HL-60 (cell line): ENCODE data around the gene SETD7.

ENCODE experiments used
- DNase-seq, 2 experiments: peaks; one replicate each; pipeline ENCODE4 v3.0.0-alpha.2; 2010 to 2020; ENCODE audit warnings: low read depth in 1 of 2, low spot score in 1 of 2
- H3K27ac ChIP-seq: fragments of 250-450 bp; sonication (Bioruptor Pico); replicated peaks from 2 replicates; pipeline ENCODE4 v1.5.1; 2020; ENCODE audit warnings: mild to moderate bottlenecking, moderate library complexity
- H3K27me3 ChIP-seq: fragments of 250-450 bp; sonication (Bioruptor Pico); 2 replicates; pipeline ENCODE4 v1.5.1; 2021; ENCODE audit warnings: mild to moderate bottlenecking, moderate library complexity; ENCODE audit not compliant: insufficient read depth, poor library complexity, severe bottlenecking
- H3K4me3 ChIP-seq: replicated peaks from 2 replicates; pipeline ENCODE4 v1.5.1; 2011; ENCODE audit warnings: mild to moderate bottlenecking, control low read depth, low read length; ENCODE audit not compliant: insufficient read depth
- CTCF ChIP-seq: IDR thresholded peaks from one replicate; pipeline ENCODE4 v1.5.1; 2011; ENCODE audit warnings: low read length, control low read depth, inconsistent platforms; ENCODE audit not compliant: insufficient read depth
- GABPA ChIP-seq: IDR thresholded peaks from 2 replicates; pipeline ENCODE4 v1.6.1; 2012; ENCODE audit warnings: low read depth
- POLR2AphosphoS5 ChIP-seq: IDR thresholded peaks from 2 replicates; pipeline ENCODE4 v1.6.1; 2012; ENCODE audit warnings: low read depth
- REST ChIP-seq: IDR thresholded peaks from 2 replicates; pipeline ENCODE4 v1.6.1; 2012; ENCODE audit warnings: low read depth; ENCODE audit not compliant: insufficient replicate concordance
- SPI1 ChIP-seq: IDR thresholded peaks from 2 replicates; pipeline ENCODE4 v1.6.1; 2012; ENCODE audit warnings: low read depth, mild to moderate bottlenecking, borderline replicate concordance

SETD7 gene

GRCh38 chr4:139454111-139455045, 101.6 kb downstream of the SETD7 start, which contains the start of gene RAB33B:
TSS of gene RAB33B (plus strand) at chr4:139454121. CDS start at chr4:139454196, 75 bp downstream.
- peak within 1 kb of the TSS; percentile 100 for H3K4me3 ChIP-seq
- no peak for TF ChIP-seq CTCF
- no peak for TF ChIP-seq REST
- DNase-seq: no peak
- H3K27ac ChIP-seq: peak within 1 kb of the TSS; percentile 90
- H3K27me3 ChIP-seq: no peaks in the 10 kb centered on the region

- TF ChIP-seq POLR2AphosphoS5 (peak; percentile 93), GABPA (no peak), REST (peak; percentile 37), CTCF (no peak), SPI1 (peak; percentile 43; the same call in 1 of the 2 replicates)
- peak; percentile 91 to 99 for DNase-seq
- H3K4me3 ChIP-seq: peak overlapping the region; percentile 100
- no peaks in the 10 kb centered on the region for H3K27me3 ChIP-seq
- peak overlapping the region; percentile 90 for H3K27ac ChIP-seq
These were observed 102.5 kb downstream of the SETD7 start for GRCh38 chr4:139453371-139454110.

GRCh38 chr4:139453041-139453370, 103.0 kb downstream of the SETD7 start:
- peak; percentile 47 to 83 for DNase-seq
- peak; percentile 19 for TF ChIP-seq CTCF
- TF ChIP-seq SPI1: no peak
- H3K4me3 ChIP-seq: peak overlapping the region; percentile 100
- peak overlapping the region; percentile 90 for H3K27ac ChIP-seq
- no peaks in the 10 kb centered on the region for H3K27me3 ChIP-seq
